IMR-90 (cell line): ENCODE data around the gene SLX4IP. TPM values are rescaled to one million over a fixed set of nuclear protein-coding genes. Genes with fewer than 3 reads are reported as not detected.

ENCODE experiments used
- ATAC-seq: fragments of 200-7000 bp; cut with Tn5 transposase; 2 replicates; pipeline ENCODE4 v1.9.1; 2020; ENCODE audit warnings: low read depth, mild to moderate bottlenecking, moderate library complexity
- BruUV-seq: library from RNA; stranded (reverse); fragments of 400-500 nt; replicated peaks from 2 replicates; lab custom pipeline; 2021; lab: Mats Ljungman, UMichigan
- CTCF ChIA-PET: fragments of 300-600 bp; formaldehyde crosslinking; extraction: SDS; loops from one replicate; lab custom pipeline; 2021; ENCODE audit warnings: antibody characterized with exemption; lab: Yijun Ruan, JAX
- POLR2A ChIA-PET: fragments of 300-600 bp; sonication (Branson Sonifier 250); formaldehyde crosslinking; loops from one replicate; lab custom pipeline; 2022; ENCODE audit warnings: antibody characterized with exemption; ENCODE audit not compliant: unreplicated experiment; lab: Charles Lee
- DNase-seq: peaks from one replicate; pipeline ENCODE4 v3.0.0; 2013
- H2AFZ ChIP-seq: replicated peaks from 2 replicates; pipeline ENCODE3; 2013; ENCODE audit warnings: low read length, mild to moderate bottlenecking; ENCODE audit not compliant: poor library complexity
- H2AK5ac ChIP-seq: 2 replicates; pipeline ENCODE4 v1.6.1; 2013; ENCODE audit warnings: low read depth, low read length, inconsistent platforms
- H2AK9ac ChIP-seq: replicated peaks from 2 replicates; pipeline ENCODE3; 2013; ENCODE audit warnings: mild to moderate bottlenecking, low read depth, low read length, moderate library complexity; ENCODE audit not compliant: poor library complexity
- H2BK120ac ChIP-seq: 2 replicates; pipeline ENCODE4 v1.6.1; 2013; ENCODE audit warnings: low read depth, low read length, inconsistent platforms
- H2BK15ac ChIP-seq: 3 replicates; pipeline ENCODE4 v1.6.1; 2013; ENCODE audit warnings: low read depth, low read length, inconsistent platforms
- H2BK20ac ChIP-seq: 2 replicates; pipeline ENCODE4 v1.6.1; 2013; ENCODE audit warnings: low read depth, mild to moderate bottlenecking, inconsistent platforms, low read length, moderate library complexity
- H2BK5ac ChIP-seq: 2 replicates; pipeline ENCODE4 v1.6.1; 2013; ENCODE audit warnings: mild to moderate bottlenecking, low read depth, low read length, inconsistent platforms; ENCODE audit not compliant: poor library complexity, severe bottlenecking
- H3K14ac ChIP-seq: replicated peaks from 2 replicates; pipeline ENCODE4 v1.6.1; 2013; ENCODE audit warnings: low read depth, low read length, inconsistent platforms
- H3K18ac ChIP-seq: 2 replicates; pipeline ENCODE4 v1.6.1; 2013; ENCODE audit warnings: low read depth, low read length, control low read depth
- H3K23ac ChIP-seq: 2 replicates; pipeline ENCODE4 v1.6.1; 2013; ENCODE audit warnings: low read depth, low read length, inconsistent platforms
- H3K27ac ChIP-seq: 2 replicates; pipeline ENCODE4 v1.5.1; 2013; ENCODE audit warnings: mild to moderate bottlenecking, control low read depth, low read length; ENCODE audit not compliant: insufficient read depth
- H3K27me3 ChIP-seq: 2 replicates; pipeline ENCODE4 v1.6.1; 2013; ENCODE audit warnings: low read length; ENCODE audit not compliant: control insufficient read depth, insufficient read depth
- H3K36me3 ChIP-seq: 2 replicates; pipeline ENCODE4 v1.6.1; 2013; ENCODE audit warnings: low read length, mixed read lengths; ENCODE audit not compliant: control insufficient read depth, insufficient read depth
- H3K4ac ChIP-seq: 2 replicates; pipeline ENCODE4 v1.6.1; 2013; ENCODE audit warnings: low read depth, low read length, inconsistent platforms
- H3K4me1 ChIP-seq: 2 replicates; pipeline ENCODE4 v1.6.1; 2013; ENCODE audit warnings: low read length, mixed read lengths; ENCODE audit not compliant: control insufficient read depth, insufficient read depth
- H3K4me2 ChIP-seq: 2 replicates; pipeline ENCODE4 v1.6.1; 2013; ENCODE audit warnings: low read depth, mild to moderate bottlenecking, control low read depth, low read length, moderate library complexity
- H3K4me3 ChIP-seq: 2 replicates; pipeline ENCODE4 v1.5.1; 2013; ENCODE audit warnings: low read depth, mild to moderate bottlenecking, control low read depth, low read length, moderate library complexity; ENCODE audit not compliant: insufficient read depth
- H3K56ac ChIP-seq: 2 replicates; pipeline ENCODE4 v1.6.1; 2013; ENCODE audit warnings: low read length, inconsistent platforms; ENCODE audit not compliant: insufficient read depth; ENCODE audit errors: extremely low read depth
- H3K79me1 ChIP-seq, 2 experiments: 2 replicates each; pipeline ENCODE4 v1.6.1; 2013; ENCODE audit warnings: low read length in 2 of 2, inconsistent platforms in 1 of 2, low read depth in 1 of 2
- H3K9ac ChIP-seq: 2 replicates; pipeline ENCODE4 v1.6.1; 2013; ENCODE audit warnings: low read depth, low read length, control low read depth
- H3K9me1 ChIP-seq: 2 replicates; pipeline ENCODE4 v1.6.1; 2013; ENCODE audit warnings: low read length, inconsistent platforms; ENCODE audit not compliant: insufficient read depth
- H3K9me3 ChIP-seq: 2 replicates; pipeline ENCODE4 v1.6.1; 2013; ENCODE audit warnings: low read length; ENCODE audit not compliant: control insufficient read depth, insufficient read depth
- H4K20me1 ChIP-seq: 2 replicates; pipeline ENCODE4 v1.6.1; 2013; ENCODE audit warnings: low read length, inconsistent platforms; ENCODE audit not compliant: insufficient read depth
- H4K5ac ChIP-seq: 2 replicates; pipeline ENCODE4 v1.6.1; 2013; ENCODE audit warnings: mild to moderate bottlenecking, low read depth, low read length, control low read depth
- H4K8ac ChIP-seq, 2 experiments: 2 replicates each; pipeline ENCODE4 v1.6.1; 2013; ENCODE audit warnings: low read depth in 2 of 2, low read length in 2 of 2, control low read depth in 1 of 2, inconsistent platforms in 1 of 2
- H4K91ac ChIP-seq: 2 replicates; pipeline ENCODE4 v1.6.1; 2013; ENCODE audit warnings: low read depth, low read length, inconsistent platforms; ENCODE audit not compliant: insufficient read depth
- BHLHE40 ChIP-seq: fragments of 150-350 bp; IDR thresholded peaks from 2 replicates; pipeline ENCODE4 v1.6.1; 2016; ENCODE audit warnings: mild to moderate bottlenecking, low read depth, low read length
- CEBPB ChIP-seq: IDR thresholded peaks from 2 replicates; pipeline ENCODE4 v1.6.1; 2012; ENCODE audit warnings: low read depth, low read length, improper control_type of control experiment
- CHD1 ChIP-seq: IDR thresholded peaks from 2 replicates; pipeline ENCODE4 v1.6.1; 2012; ENCODE audit warnings: low read depth, low read length, improper control_type of control experiment
- ELK1 ChIP-seq: fragments of 150-350 bp; IDR thresholded peaks from 2 replicates; pipeline ENCODE4 v1.6.1; 2016; ENCODE audit warnings: low read depth, mild to moderate bottlenecking, low read length, moderate library complexity, borderline replicate concordance
- FOS ChIP-seq: fragments of 150-350 bp; IDR thresholded peaks from 2 replicates; pipeline ENCODE4 v1.6.1; 2016; ENCODE audit warnings: low read depth, low read length
- MAFK ChIP-seq: IDR thresholded peaks from 2 replicates; pipeline ENCODE4 v1.6.1; 2012; ENCODE audit warnings: low read depth, low read length, improper control_type of control experiment
- MAZ ChIP-seq: IDR thresholded peaks from 2 replicates; pipeline ENCODE4 v1.6.1; 2012; ENCODE audit warnings: low read depth, mild to moderate bottlenecking, low read length, improper control_type of control experiment, moderate library complexity, borderline replicate concordance
- MXI1 ChIP-seq: IDR thresholded peaks from 2 replicates; pipeline ENCODE4 v1.6.1; 2012; ENCODE audit warnings: low read depth, mild to moderate bottlenecking, low read length, moderate library complexity, borderline replicate concordance
- NFE2L2 ChIP-seq: fragments of 150-350 bp; IDR thresholded peaks from 2 replicates; pipeline ENCODE4 v1.6.1; 2016; ENCODE audit warnings: low read depth, mild to moderate bottlenecking, low read length
- POLR2A ChIP-seq: IDR thresholded peaks from 2 replicates; pipeline ENCODE4 v1.6.1; 2012; ENCODE audit warnings: mild to moderate bottlenecking, low read depth, low read length
- RAD21 ChIP-seq: IDR thresholded peaks from 2 replicates; pipeline ENCODE4 v1.6.1; 2012; ENCODE audit warnings: low read length, improper control_type of control experiment
- RCOR1 ChIP-seq: IDR thresholded peaks from 2 replicates; pipeline ENCODE4 v1.6.1; 2012; ENCODE audit warnings: mild to moderate bottlenecking, low read length, improper control_type of control experiment; ENCODE audit not compliant: insufficient replicate concordance
- RFX5 ChIP-seq: IDR thresholded peaks from 2 replicates; pipeline ENCODE4 v1.8.0; 2012; ENCODE audit warnings: low read depth, mild to moderate bottlenecking, low read length, moderate library complexity
- SMC3 ChIP-seq: fragments of 150-350 bp; IDR thresholded peaks from 2 replicates; pipeline ENCODE4 v1.6.1; 2016; ENCODE audit warnings: low read depth, mild to moderate bottlenecking, antibody characterized with exemption, low read length, moderate library complexity
- USF2 ChIP-seq: fragments of 150-350 bp; IDR thresholded peaks from 2 replicates; pipeline ENCODE4 v1.6.1; 2017; ENCODE audit warnings: mild to moderate bottlenecking, antibody characterized with exemption, low read length, low read depth
- WGBS, 2 experiments: methylation state at CpG; one replicate each; pipeline versions ENCODE4 v1.1.5 to v1.1.7; 2013; ENCODE audit warnings: missing lambda C conversion rate in 2 of 2; ENCODE audit not compliant: insufficient read length in 1 of 2; ENCODE audit errors: extremely low coverage in 2 of 2; 5-methylcytosine and 5-hydroxymethylcytosine counted together
- dilution Hi-C: fragments of 300-500 bp; cut with HindIII; formaldehyde crosslinking; loops from one replicate; pipeline ENCODE4 v1.14.3; 2018; ENCODE audit warnings: low sequenced_read_pairs; ENCODE audit not compliant: unreplicated experiment
- in situ Hi-C: fragments of 300-500 bp; cut with MboI; formaldehyde crosslinking; loops from 3 replicates; pipeline ENCODE4 v1.14.3; 2019; ENCODE audit warnings: low sequenced_read_pairs, inconsistent platforms, mixed read lengths
- intact Hi-C: fragments of 100-400 bp; cut with micrococcal nuclease; formaldehyde crosslinking; loops from 2 replicates; pipeline ENCODE4 v1.10.0; 2022
- polyA plus RNA-seq, 3 experiments: library from polyadenylated mRNA; depleted of rRNA; stranded (reverse); fragments of >200 nt; gene quantifications; 2 replicates each; pipeline ENCODE4 v1.2.3, GENCODE V29; 2012; ENCODE audit warnings: low replicate concordance in 1 of 3
- total RNA-seq: library from RNA; depleted of rRNA; stranded (reverse); fragments of >200 nt; gene quantifications from 2 replicates; pipeline ENCODE4 v1.2.3, GENCODE V29; 2012
- TF ChIP-seq, protein P1 (sequence below): conservative IDR thresholded peaks from 2 replicates; pipeline ENCODE4 v1.5.1; 2012; ENCODE audit warnings: mild to moderate bottlenecking, low read depth, low read length, improper control_type of control experiment

SLX4IP gene
- total and polyA plus RNA-seq, 2 of the 4 experiments (the other 2 are of a cell fraction): 1.3 to 5.9 TPM

GRCh38 chr20:10654630-10655029 is 219.5 kb downstream of the SLX4IP start:
- Histone ChIP-seq H3K27ac (no peak overlapping the region), H2BK120ac (no peak overlapping the region), H4K20me1 (peaks cover 14% of the 10 kb centered on the region), H4K8ac (no peak overlapping the region), H3K18ac (no peak overlapping the region), H3K14ac (0 out of 2 replicates have a peak overlapping the region, but pooled peaks have one; percentile 2), H3K79me1 (peaks cover 14 to 47% of the 10 kb centered on the region in 2 experiments; a peak in 3 of 4 replicates), H3K27me3 (no peaks in the 10 kb centered on the region), H3K9me1 (peaks cover 23% of the 10 kb centered on the region), H2BK5ac (no peak overlapping the region), H3K36me3 (peaks cover 67% of the 10 kb centered on the region), H3K4me2 (no peak overlapping the region), H3K4me3 (no peak overlapping the region), H3K4me1 (peaks cover 28% of the 10 kb centered on the region), H2AK9ac (no peak overlapping the region), H4K91ac (no peak overlapping the region), H2AK5ac (peak overlapping the region; percentile 45; the same call in 1 of the 2 replicates), H2AFZ (no peak overlapping the region), H3K9me3 (no peaks in the 10 kb centered on the region), H2BK15ac (no peak overlapping the region), H3K9ac (no peak overlapping the region), H3K4ac (peak overlapping the region; percentile 11; the same call in 1 of the 2 replicates), H3K56ac (no peak overlapping the region), H4K5ac (no peak overlapping the region), H3K23ac (no peak overlapping the region), H2BK20ac (no peak overlapping the region)
- WGBS, 2 experiments: no CpG with 5 or more reads among the region's 7 CpGs
- CTCF ChIA-PET: no interaction called here
- DNase-seq (no peak), ATAC-seq (no peak)
- BruUV-seq: no TSS peak
- dilution Hi-C loops: loop anchor here (25.0 kb wide), 1 partner anchor 883 kb away; no protein-coding TSS in a partner anchor
- no peak for TF ChIP-seq MAFK
- TF ChIP-seq RCOR1: no peak
- no peak for TF ChIP-seq POLR2A
- no peak for TF ChIP-seq MXI1
- no peak for TF ChIP-seq RFX5
- TF ChIP-seq USF2: no peak
- no peak for TF ChIP-seq RAD21
- TF ChIP-seq ELK1: no peak
- TF ChIP-seq NFE2L2: no peak
- no peak for TF ChIP-seq BHLHE40
- TF ChIP-seq CHD1: no peak
- no peak for TF ChIP-seq MAZ
- TF ChIP-seq CEBPB: no peak
- TF ChIP-seq, protein P1, sequence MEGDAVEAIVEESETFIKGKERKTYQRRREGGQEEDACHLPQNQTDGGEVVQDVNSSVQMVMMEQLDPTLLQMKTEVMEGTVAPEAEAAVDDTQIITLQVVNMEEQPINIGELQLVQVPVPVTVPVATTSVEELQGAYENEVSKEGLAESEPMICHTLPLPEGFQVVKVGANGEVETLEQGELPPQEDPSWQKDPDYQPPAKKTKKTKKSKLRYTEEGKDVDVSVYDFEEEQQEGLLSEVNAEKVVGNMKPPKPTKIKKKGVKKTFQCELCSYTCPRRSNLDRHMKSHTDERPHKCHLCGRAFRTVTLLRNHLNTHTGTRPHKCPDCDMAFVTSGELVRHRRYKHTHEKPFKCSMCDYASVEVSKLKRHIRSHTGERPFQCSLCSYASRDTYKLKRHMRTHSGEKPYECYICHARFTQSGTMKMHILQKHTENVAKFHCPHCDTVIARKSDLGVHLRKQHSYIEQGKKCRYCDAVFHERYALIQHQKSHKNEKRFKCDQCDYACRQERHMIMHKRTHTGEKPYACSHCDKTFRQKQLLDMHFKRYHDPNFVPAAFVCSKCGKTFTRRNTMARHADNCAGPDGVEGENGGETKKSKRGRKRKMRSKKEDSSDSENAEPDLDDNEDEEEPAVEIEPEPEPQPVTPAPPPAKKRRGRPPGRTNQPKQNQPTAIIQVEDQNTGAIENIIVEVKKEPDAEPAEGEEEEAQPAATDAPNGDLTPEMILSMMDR: no peak
- no peak for TF ChIP-seq FOS
- TF ChIP-seq SMC3: no peak
- POLR2A ChIA-PET: no interaction called here
- in situ Hi-C loops: no loop called here
- intact Hi-C loops: loop anchor here (5.0 to 10.0 kb wide), 3 partner anchors 97 to 1040 kb away; no protein-coding TSS in a partner anchor
